Activated CD4-positive, alpha-beta T cell treated with anti-CD3 and anti-CD28 coated beads, Interleukin-2, Interleukin-4, amounts not matched to agents 100 ng/mL and 50 ng/mL, durations not matched to agents 16 hours and 8 hours (primary cell): ENCODE data around the gene EPHA5.

ENCODE experiments used
- DNase-seq: peaks from one replicate; pipeline ENCODE4 v3.0.0-alpha.2; 2020; ENCODE audit warnings: low spot score

The EPHA5 gene

DNA sequence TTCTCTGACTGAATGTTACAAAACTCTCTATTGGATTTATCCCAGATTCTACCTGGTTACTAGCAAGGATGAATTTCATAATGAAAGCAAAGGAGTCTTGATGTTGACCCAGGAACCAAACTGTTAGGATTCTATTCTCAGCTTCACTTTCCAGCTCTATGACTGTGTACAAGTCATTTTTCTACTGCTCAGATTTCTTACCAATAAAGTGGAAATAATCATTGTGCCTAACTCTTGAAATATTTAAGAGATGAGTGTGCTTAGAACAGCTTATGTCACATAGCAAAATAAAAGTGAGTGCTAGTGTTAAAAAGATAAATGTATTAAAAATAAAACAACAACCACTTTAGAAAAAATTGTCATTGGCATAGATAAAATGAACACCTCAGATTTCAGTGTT, 45.6 kb downstream of the EPHA5 start:
- DNase-seq, result no peak

DNA sequence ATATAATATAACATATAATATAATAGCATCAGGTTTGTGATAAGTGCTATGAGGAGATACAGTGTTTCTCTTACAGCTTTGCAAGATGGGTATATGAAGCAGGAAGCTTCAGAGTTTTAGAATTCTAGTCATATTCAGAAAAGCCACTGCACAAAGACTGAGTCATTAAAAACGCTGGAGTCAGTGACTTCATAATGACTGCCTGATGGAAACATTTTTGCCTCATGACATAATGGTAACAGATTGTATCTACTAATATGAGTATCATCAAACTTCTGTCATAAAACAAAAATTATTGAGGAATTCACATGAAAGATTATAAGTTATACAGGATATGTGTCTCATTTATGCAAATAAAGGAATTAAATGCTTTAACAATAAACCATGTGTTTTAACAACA, 46.8 kb downstream of the EPHA5 start:
- no peak for DNase-seq

DNA sequence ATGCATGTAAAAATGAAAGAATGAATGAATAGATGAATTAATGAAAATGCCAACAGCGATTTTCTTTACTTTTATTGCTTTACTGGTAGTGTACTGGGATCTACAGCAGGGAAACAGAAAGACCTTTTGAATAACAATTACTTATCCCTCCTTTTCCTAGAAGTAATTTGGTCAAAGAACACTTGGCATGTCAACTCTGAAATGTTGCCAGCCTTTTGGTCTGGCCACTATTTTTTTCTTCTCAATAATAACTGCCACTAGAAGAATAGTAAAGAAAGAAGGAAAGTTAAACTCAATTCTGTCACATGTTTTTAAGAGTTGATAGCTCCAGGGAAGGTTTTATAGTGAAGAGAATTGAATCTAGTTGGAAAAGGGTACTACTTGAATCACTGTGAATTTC, 52.9 kb downstream of the EPHA5 start:
- DNase-seq, result no peak

DNA sequence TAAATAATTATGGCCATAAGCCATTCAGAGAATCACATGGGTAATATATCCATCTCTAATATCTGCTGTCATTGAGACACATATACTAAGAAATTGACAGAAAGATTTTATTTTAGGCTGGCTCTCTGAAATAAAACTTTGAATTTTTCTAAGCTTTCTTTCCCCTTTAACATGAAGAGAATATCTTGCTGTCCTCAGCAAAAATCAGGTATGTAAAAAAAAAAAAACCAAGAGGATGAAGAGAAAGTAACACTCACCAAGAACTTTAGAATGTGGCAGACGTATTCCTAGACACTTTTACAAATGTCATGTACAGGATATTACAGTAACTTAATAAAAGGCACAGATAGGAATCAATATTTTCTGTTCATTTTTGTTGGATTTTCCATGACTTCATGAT, 65.8 kb downstream of the EPHA5 start:
- no peak for DNase-seq

DNA sequence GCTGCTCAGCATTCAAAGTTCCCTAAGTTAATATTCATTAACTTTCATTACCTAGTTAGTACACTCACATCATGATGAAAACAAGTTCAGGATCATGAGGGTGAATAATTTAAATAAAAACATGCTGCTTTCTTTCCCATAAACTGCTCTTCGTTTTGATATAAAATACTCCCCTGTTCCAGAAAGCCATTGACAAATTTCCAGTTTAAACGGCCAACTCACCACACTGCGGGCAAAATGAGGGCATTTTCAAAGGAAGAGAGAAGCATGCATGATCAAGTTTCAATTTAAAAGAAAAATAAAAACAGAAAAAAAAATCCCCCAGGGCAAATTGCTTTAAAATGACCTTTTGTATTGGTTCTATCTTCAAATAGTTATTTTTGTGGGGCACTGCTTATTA, 69.6 kb downstream of the EPHA5 start:
- no peak for DNase-seq

DNA sequence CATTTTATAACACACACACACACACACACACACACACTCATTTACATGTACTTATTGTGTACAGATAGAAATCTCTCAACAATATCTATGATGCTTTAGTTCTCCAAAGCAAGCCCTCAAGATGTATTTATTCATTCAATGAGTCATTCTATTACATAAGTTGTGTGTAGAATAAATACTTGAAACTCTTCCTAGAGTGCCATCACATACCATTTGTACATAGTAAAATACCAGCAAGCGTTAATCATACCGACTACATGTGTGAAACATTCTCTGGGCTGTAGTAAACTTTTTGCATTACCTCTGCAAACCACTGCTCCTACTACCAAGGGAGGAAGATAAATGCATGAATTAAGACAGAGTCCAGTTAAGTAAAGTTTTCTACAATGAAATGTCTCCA, 70.9 kb downstream of the EPHA5 start:
- DNase-seq, result no peak

DNA sequence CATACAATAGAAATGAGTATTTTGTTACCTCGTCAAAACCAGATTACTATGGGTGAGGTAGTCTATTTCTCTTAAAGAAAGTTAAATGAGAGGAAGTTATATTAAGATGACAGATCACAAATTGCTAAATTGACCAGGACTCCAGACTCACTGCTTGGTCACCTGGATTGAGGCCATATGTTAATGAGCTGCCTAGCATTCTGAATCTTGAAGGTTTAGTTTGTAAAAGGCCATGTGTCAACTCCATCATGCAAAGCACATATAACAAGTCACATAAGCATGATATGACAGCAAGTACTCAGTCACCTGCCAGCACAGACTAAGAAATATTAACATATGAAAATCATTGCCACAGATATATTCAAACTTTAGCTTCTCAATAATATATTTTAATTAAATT, 72.6 kb downstream of the EPHA5 start:
- DNase-seq, result no peak

DNA sequence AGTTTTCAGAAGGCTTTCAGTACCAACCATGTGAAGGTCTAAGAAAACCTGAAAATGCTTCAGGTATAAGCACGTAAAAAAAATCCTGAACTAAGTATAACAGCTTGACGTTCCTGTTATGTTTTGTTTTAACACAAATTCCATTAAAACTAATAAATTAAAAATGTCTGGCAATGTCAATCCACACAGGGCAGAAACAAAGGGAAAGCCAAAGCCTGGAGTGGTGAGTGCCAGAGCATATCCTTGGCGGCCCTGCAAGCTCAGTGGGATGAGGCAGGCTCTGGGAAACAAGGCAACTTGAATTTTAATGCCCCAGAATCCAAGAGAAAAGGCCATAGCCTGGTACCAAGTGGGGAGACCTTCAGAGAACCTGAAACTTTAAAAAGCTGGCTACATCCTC, 78.2 kb downstream of the EPHA5 start:
- DNase-seq, result no peak

DNA sequence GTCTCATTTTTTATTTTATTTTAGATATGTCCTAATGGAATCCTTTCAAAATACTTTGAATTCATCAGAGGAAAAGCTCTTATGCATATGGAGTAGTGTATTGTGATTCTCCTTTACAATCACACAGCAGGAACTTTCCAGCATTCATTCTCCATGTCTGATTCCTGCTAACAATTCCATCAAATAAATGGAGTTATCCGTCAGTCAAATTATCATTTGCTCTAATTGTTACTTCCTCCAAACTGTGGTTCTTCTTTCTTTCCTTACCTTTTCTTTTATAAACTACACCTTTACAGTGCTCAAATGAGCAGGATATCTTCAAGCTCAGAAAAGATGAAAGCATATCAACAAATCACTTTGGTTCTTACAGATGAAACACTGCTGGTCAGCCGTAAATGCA, 80.4 kb downstream of the EPHA5 start:
- DNase-seq, result no peak

DNA sequence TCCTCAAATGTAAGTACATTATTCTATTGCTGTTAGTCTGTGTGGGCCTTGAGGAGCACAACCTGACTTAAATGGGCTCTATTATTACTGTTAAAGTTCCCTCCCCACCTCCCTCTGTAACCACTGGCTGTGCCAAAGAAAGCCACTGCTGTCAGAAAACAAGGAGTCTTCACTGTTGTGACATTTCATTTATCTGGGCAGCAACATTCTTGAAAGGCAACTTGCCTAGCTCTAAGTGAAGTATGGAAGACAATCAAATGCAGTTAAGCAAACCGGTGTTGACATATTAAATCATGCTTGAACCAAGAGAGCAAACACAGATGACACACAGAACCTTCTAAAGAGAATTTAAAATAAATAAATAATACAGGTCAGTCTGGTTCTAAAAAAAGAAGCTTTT, 81.0 kb downstream of the EPHA5 start:
- no peak for DNase-seq

DNA sequence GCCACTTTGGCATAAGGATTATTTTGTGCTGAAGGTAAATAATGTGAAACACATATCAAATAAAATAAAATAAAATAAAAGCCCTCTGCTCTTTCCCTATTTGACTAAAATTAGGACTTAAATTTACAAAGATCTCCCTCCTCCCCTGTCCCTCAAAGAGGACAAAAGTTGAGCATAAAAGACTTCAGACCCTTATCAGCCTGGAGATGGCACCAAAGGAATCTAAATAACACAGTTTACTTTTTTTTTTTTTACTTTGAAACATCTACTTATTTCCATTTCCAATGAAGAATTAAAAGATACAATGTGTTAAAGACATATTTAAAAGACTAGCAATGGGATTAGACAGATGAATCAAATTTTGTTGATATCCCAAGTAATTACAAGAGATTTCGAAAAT, 89.7 kb downstream of the EPHA5 start:
- no peak for DNase-seq

DNA sequence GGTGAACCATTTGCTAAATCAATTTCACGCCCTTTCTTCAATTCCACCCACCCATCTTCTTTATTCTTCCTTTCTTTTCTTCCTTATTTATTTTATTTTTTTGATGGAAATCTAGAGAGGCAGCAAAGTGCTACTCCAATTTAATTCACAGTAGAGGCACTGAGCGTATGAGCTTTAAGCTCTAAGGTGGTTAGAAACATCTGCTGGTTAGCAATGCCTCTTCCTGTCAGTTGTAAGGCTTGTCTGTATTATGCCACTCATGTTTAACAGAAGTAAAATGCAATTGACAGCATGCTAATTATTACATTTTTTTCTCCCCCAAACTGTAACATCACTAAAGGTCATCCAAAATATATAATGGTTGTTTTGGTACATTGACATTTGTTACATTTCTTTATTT, 103.8 kb downstream of the EPHA5 start:
- no peak for DNase-seq

DNA sequence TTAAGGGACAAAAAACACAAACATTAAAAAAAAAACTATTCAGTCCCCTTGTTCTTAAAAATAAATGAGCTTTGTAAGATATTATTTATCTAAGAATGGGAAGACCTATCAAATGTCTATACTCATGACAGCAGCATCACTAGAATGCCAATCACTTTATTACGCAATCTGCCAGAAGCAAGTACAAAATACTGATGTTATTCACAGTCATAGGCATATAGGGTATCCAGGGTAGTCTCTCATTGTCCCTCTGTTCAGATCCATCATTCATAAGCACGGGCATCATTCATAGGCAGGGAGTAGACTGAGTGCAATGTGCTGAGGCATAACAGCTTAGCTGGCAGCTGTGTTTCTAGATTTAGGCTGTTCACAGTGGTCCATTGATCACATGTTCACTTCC, 109.1 kb downstream of the EPHA5 start:
- no peak for DNase-seq

DNA sequence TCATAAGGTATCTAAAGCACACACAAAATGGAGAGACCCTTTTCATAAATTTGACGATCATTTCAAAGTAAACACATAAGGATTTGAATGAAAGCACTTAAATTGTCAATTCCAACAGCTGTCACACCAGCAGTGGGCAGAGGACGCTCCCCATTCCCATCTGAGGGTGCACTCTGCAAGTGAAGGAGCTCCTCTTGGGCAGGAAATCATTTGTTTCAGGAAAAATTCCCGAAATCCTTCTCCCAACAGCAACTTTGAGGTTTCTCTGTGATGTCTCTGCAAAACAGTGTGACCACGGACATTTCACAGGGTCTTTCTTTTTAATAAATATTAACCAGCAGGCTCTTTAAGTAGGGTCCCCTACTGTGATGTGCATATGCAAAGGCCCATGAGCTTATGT, 111.0 kb downstream of the EPHA5 start:
- DNase-seq, result no peak

DNA sequence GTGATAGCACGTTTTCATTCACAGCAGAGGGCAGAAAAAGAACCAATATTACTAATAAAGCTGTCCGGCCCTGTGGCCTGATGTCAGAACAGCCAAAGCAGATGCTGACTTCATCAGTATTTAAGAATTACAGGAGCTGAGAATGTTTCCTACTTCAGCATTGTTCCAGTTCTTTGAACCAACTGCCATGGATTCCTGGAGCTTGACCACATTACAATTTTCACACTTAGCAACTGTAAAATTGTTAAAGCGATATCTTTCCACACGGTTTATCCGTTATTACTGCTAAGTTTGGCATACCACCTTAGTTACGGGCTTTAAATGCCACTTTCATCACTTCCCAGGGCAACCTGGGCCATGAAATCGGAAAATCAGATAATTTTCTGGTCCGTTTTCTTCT, 118.2 kb downstream of the EPHA5 start:
- no peak for DNase-seq

DNA sequence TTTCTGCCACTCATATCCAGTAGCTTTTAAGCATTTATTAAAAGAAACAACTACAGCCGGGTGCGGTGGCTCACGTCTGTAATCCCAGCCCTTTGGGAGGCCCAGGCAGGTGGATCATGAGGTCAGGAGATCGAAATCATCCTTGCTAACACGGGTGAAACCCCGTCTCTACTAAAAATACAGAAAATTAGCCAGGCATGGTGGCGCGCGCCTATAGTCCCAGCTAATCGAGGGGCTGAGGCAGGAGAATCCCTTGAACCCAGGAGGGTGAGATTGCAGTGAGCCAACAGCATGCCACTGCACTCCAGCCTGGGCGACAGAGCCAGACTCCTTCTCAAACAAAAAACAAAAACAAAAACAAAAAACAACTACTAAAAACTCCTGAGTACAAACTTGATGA, 119.8 kb downstream of the EPHA5 start:
- no peak for DNase-seq

DNA sequence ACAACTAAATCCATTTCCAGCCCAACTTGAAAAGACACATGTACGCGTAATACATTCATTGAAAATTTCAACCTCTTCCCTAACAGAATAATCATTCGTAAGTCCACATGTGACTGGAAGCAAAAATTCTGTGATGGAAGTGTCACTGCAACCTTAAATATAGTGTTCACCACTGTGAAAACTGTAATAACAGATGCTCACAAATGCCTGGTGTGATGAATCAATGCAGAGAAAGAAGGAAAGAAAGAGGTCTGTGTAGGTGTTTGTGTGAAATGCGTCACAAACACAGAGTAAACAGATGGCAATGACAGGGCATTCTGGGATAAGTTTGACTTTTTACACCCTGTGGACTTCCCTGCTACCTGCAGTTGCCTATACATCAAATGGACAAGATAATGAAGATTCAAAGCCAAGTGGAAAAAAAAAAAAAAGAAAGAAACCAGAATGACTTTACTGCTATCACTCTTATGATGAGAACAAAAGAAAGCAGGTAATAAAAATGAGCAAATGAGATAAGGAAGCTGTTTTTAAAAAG, 123.3 kb downstream of the EPHA5 start:
- no peak for DNase-seq

DNA sequence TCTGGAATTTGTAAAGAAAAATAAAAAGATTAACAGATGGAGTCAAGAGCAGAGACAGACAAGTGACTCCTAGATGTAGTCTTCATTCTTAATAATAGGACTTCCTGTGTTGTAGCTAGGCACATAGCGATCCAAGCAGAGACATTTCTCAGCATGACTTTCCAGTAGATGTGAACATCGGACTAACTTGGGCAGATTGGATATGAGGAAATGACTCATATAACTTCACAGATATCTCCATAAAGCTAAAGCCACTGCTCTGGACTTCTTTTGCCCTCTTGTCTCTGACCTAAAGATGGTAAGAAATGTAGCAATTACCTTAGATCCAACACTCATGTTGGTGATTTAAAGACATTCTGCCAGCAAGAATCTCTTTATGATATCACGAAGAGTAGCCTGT, 131.7 kb downstream of the EPHA5 start:
- DNase-seq, result no peak

DNA sequence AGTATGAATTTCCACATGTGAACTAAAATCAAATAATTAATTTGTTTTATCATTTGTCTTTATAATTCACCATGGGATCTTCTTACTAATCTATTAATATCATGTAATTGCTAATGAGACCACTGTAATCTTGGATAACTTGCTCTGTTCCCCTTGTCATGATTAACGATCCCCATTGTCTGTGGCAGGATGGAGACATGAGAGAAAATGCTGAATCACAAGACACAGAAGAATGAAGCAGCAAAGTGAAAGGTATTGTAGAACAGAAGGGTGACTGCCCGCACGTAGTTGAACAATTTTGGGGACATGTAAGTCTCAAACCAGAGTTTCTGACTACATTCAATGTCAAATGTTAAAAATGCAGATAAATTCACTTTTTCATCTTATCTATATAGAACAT, 135.2 kb downstream of the EPHA5 start:
- DNase-seq, result no peak

DNA sequence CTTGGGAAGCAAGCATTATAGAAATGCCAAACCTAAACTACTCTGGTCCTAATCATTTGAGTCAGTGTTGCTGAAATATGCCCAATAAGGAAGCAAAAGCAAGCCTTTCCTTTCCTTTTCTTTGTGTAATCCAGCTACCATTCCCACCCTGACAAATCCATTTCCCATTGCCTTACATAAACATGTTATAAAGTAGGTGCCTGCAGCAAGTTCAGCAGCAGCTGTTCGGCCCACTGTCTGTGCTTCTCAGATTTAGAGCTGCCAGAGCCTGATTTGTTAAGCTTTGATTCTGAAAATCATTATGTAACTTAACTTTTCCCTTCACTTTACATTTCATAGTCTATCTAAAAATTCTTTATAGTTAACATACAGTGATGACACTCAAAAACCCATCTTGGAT, 148.6 kb downstream of the EPHA5 start:
- no peak for DNase-seq

DNA sequence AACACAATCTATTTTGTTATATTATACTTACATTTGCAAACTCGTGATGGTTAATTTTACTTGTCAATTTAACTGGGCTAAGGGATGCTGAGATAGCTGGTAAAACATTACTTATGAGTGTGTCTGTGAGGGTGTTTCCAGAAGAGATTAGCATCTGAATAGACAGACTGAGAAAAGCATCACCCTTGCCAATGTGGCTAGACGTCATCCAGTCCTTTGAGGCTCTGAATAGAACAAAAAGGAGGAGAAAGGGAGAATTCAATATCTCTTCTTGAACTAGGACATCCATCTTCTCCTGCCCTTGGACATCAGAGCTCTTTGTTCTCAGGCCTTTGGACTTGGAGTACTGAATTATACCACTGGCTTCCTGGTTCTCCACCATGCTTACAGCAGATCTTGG, 154.6 kb downstream of the EPHA5 start:
- DNase-seq, result no peak

DNA sequence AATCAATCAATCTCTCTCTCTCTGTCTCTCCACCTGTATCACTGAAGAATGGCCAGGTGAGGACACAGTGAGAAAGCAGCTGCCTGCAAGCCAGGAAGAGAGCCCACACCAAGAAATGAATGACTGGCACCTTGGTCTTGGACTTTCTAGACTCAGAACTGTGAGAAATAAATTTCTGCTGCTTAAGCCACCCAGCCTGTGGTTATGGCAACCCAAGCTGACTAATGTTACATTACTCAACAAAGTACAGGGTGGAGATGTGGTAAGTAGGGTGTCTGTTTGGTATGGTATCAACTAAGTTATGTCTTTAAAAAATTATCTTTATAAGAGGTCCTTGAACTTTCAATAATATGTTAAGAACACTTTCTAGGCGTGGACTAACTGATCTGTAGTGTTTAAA, 159.3 kb downstream of the EPHA5 start:
- no peak for DNase-seq

DNA sequence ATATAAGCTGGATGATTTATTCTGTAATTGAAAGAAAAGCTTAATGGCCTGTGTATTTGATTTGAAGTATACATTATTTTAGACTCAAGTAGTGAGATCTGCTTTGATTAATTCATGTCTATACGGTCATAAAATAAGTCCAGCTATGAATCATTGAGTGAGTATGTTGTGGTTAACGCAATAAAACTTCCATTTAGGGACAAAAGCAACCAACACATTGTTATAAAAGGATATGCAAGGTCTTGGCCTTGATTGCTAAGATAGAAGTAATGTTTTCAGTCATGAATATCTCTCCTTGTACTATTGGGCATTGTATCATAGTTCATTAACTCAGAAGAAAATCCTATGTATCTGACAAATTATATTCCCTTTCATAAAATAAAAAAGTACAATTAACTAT, 162.1 kb downstream of the EPHA5 start:
- no peak for DNase-seq

DNA sequence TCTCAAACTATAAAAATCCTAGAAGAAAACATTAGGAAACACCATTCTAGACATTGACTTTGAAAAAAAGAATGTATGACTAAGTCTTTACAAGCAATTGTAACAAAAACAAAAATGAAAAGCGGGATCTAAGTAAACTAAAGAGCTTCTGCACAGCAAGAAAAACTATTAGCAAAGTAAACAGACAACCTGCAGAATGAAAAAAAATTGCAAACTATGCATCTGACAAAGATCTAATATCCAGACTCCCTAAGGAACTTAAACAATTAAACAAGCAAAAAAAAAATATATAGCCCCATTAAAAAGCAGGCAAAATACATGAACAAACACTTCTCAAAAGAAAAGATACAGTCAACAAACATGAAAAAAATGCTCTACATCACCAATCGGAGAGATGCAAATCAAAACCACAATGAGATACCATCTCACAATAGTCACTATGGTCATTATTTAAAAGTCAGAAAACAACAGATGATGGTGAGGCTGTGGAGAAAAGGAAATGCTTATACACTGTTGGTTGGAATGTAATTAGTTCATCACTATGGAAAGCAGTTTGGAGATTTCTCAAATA, 168.1 kb downstream of the EPHA5 start:
- DNase-seq, result no peak

DNA sequence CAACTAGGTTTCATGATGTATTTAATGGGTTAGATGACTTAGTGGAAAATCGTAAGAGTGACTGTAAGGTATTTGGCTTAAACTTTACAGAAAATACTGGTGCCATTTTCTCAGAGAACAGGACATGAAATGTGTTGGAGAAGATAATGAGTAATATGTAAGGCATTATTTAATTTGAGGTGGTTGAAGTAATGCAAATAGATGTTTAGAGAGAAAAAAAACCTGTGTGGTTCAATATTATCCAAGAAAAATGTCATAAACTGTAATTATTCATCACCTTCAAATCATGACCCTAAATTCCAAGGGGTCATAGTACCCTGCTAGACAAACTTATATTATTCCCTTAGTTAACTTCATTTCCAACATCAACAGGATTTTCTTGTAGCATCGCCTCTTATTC, 171.7 kb downstream of the EPHA5 start:
- DNase-seq, result no peak
